ENCODE data around the gene COX5A. TPM values are rescaled to one million over a fixed set of nuclear protein-coding genes. Genes with fewer than 3 reads are reported as not detected.
"Not testable (repeated sequence)": the region's sequence is repeated elsewhere in the genome, so short reads cannot be mapped to it uniquely, and the experiment has no call there.

The COX5A gene
- total RNA-seq, 2 experiments from 2014 or later = 342 TPM

GRCh38 chr15:74889883-74890664 lies 47.8 kb downstream of the COX5A start, which contains the start of gene MPI:
MPI (plus strand) TSS chr15:74890042; CDS start chr15:74890074, 32 bp downstream.
- Mint-ChIP-seq H3K4me1 (ENCODE audit: low read depth) (peaks cover 39% of the 10 kb centered on the region), H3K9me3 (no peaks in the 10 kb centered on the region), H3K27me3 (no peaks in the 10 kb centered on the region), H3K36me3 (ENCODE audit: low read depth) (peaks cover 38% of the 10 kb centered on the region), H3K4me3 (peak within 1 kb of the TSS; percentile 78), H3K27ac (peak within 1 kb of the TSS; percentile 87)
- ATAC-seq (peak; percentile 98), DNase-seq (peak; percentile 96)
- ChIA-PET CTCF (interaction anchor here (0.9 to 6.5 kb wide), 5 partner anchors 12 to 119 kb away, joined by 3 to 52 read pairs (median 4); partner anchors contain the start of genes FAM219B and ULK3), POLR2A (interaction anchor here (1.0 to 2.9 kb wide), 7 partner anchors 11 to 113 kb away, joined by 3 to 19 read pairs (median 4); partner anchors contain the start of genes CSK and SCAMP2)
- TF ChIP-seq CTCF (IDR thresholded peaks at IDR 0.05) = no peak
- intact Hi-C loops (cut with micrococcal nuclease) = no loop called here

- DNase-seq = peak; percentile 24
- Mint-ChIP-seq H3K27ac (peak overlapping the region; percentile 87), H3K4me3 (peak overlapping the region; percentile 78), H3K9me3 (no peaks in the 10 kb centered on the region), H3K27me3 (no peaks in the 10 kb centered on the region), H3K36me3 (ENCODE audit: low read depth) (peaks cover 36% of the 10 kb centered on the region), H3K4me1 (ENCODE audit: low read depth) (peaks cover 39% of the 10 kb centered on the region)
- POLR2A ChIA-PET = interaction anchor here (1.0 to 2.9 kb wide), 6 partner anchors 11 to 112 kb away, joined by 3 to 19 read pairs (median 4); partner anchors contain the start of gene SCAMP2
- intact Hi-C loops (cut with micrococcal nuclease) = no loop called here
- CTCF ChIA-PET = interaction anchor here (0.9 to 6.5 kb wide), 5 partner anchors 13 to 118 kb away, joined by 3 to 52 read pairs (median 4); partner anchors contain the start of genes FAM219B and ULK3
- ATAC-seq = peak; percentile 12
- no peak for TF ChIP-seq CTCF (IDR thresholded peaks at IDR 0.05)
Measured at GRCh38 chr15:74889390-74889882, 48.4 kb downstream of the COX5A start.

- ChIA-PET POLR2A (interaction anchor here (1.0 to 2.9 kb wide), 5 partner anchors 12 to 111 kb away, joined by 3 to 19 read pairs (median 4); partner anchors contain the start of gene SCAMP2), CTCF (interaction anchor here (1.5 to 6.5 kb wide), 2 partner anchors 13 to 45 kb away, joined by 8 to 52 read pairs; partner anchors contain the start of gene ULK3)
- intact Hi-C loops (cut with micrococcal nuclease) = no loop called here
- Mint-ChIP-seq H3K27me3 (no peaks in the 10 kb centered on the region), H3K36me3 (ENCODE audit: low read depth) (peaks cover 35% of the 10 kb centered on the region), H3K4me1 (ENCODE audit: low read depth) (peaks cover 37% of the 10 kb centered on the region), H3K9me3 (no peaks in the 10 kb centered on the region), H3K4me3 (peak overlapping the region; percentile 78), H3K27ac (peak overlapping the region; percentile 87)
- DNase-seq = no peak
- no peak for ATAC-seq
- no peak for TF ChIP-seq CTCF (IDR thresholded peaks at IDR 0.05)
Measured at GRCh38 chr15:74888716-74889115, 49.2 kb downstream of the COX5A start.

GRCh38 chr15:74887537-74888193 lies 50.2 kb downstream of the COX5A start:
- intact Hi-C loops (cut with micrococcal nuclease); ATAC-seq; DNase-seq; H3K27me3 Mint-ChIP-seq; H3K4me3 Mint-ChIP-seq; H3K9me3 Mint-ChIP-seq; H3K27ac Mint-ChIP-seq: not testable (repeated sequence)
- ChIA-PET CTCF (interaction anchor here (6.5 kb wide), 1 partner anchor 14 kb away, joined by 52 read pairs; no protein-coding TSS in a partner anchor), POLR2A (interaction anchor here (0.6 to 2.3 kb wide), 2 partner anchors 16 to 18 kb away, joined by 4 to 6 read pairs; no protein-coding TSS in a partner anchor)
- peaks cover 24% of the 10 kb centered on the region for H3K36me3 Mint-ChIP-seq (ENCODE audit: low read depth)
- peaks cover 26% of the 10 kb centered on the region for H3K4me1 Mint-ChIP-seq (ENCODE audit: low read depth)

- ATAC-seq (no peak), DNase-seq (no peak)
- H3K36me3 Mint-ChIP-seq (ENCODE audit: low read depth) = peaks cover 4% of the 10 kb centered on the region
- ChIA-PET POLR2A (no interaction called here), CTCF (interaction anchor here (3.4 kb wide), 1 partner anchor 15 kb away, joined by 31 read pairs; no protein-coding TSS in a partner anchor)
- peaks cover 11% of the 10 kb centered on the region for H3K4me1 Mint-ChIP-seq (ENCODE audit: low read depth)
- H3K27me3 Mint-ChIP-seq = no peaks in the 10 kb centered on the region
- H3K4me3 Mint-ChIP-seq = no peak overlapping the region
- H3K9me3 Mint-ChIP-seq = no peaks in the 10 kb centered on the region
- intact Hi-C loops (cut with micrococcal nuclease) = no loop called here
- no peak for TF ChIP-seq CTCF (IDR thresholded peaks at IDR 0.05)
- no peak overlapping the region for H3K27ac Mint-ChIP-seq
Measured at GRCh38 chr15:74885461-74885860, 52.4 kb downstream of the COX5A start.
